GM18498 (cell line): ENCODE measurements around the gene POTEB2.
"Not testable (repeated sequence)": the region's sequence is repeated elsewhere in the genome, so short reads cannot be mapped to it uniquely, and the experiment has no call there.

ENCODE experiments used
- ATAC-seq: cut with Tn5 transposase; IDR thresholded peaks from one replicate; pipeline ENCODE4 v1.9.1; 2021; ENCODE audit warnings: mild to moderate bottlenecking, moderate library complexity; ENCODE audit not compliant: unreplicated experiment

The POTEB2 gene

DNA sequence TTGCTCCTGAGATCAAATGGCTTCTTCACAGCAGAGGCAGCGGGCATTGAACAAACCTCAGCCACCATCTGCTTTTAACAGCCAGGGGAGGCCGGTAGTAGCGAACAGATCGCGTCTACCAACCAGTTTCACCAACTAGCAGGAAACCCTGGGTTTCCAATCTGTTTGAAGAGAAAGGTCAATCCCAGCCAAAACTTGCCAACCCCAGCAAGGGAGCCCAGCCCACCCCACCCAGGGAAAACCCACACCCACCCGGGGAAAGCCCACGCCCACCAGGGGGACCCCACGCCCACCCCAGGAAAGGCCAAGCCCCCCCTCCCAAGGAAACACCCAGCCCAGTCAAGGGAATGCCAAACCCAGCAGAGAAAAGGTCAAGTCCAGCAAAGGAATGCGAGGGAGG is at the start of gene POTEB2:
TSS of gene POTEB2 (minus strand) at position 101 of the 400 bp plus-strand sequence. CDS start at position 68, 33 bp downstream.
- not testable (repeated sequence) for ATAC-seq

DNA sequence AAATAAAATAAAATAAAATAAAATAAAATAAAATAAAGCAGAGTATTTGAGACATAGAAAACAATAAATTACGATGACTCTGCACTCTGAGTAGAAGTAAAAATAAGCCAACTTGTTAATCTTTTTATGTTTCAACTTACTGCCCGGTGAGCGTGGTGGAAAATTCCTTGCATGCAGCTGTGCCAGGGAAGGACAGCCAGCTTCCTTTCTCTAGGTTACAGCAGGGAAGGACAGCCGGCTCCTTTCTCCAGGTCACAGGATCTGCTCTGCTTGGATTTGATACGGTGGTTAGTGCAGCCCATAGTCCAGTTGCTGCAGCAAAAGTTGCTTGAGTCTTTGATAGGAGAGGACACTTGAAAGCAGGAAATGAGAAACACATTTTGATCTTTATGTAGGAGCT is 13.8 kb upstream of the POTEB2 start:
- ATAC-seq, result not testable (repeated sequence)

- ATAC-seq, result not testable (repeated sequence)
These were observed 12.3 kb upstream of the POTEB2 start for GRCh38 chr15:20878464-20878863.

DNA sequence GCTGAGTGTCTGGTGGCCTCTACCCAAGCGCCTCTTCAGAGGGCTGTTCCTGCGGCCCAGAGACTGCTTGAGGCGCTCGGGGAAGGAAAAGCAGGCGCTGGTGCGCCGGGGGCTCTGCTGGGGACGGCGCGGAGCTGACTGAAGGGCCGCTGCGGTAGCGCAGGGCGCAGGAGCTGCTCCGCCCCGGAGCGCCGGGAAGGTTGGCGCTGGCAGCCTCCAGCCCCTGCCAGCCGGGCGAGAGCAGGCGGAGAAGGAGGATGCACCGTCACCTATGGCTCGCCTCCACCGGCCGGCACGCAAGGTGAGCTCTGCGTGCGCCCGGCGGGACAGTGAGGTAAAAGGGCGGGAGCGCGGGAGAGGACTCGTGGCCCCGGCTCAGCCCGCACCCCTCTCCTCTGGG is 11.7 kb upstream of the POTEB2 start:
- ATAC-seq, result not testable (repeated sequence)
